GM06990 (cell line): ENCODE data around the gene SPATA25.

Experiments
- DNase-seq: peaks from one replicate; pipeline ENCODE4 v3.0.0-alpha.2; 2011; ENCODE audit not compliant: insufficient read length; ENCODE audit errors: extremely low read depth
- H3K27me3 ChIP-seq: replicated peaks from 2 replicates; pipeline ENCODE4 v1.6.0; 2011; ENCODE audit warnings: low read length; ENCODE audit not compliant: control insufficient read depth, insufficient read depth
- H3K36me3 ChIP-seq: 2 replicates; pipeline ENCODE4 v1.5.1; 2011; ENCODE audit warnings: low read length; ENCODE audit not compliant: control insufficient read depth, insufficient read depth
- H3K4me3 ChIP-seq: replicated peaks from 2 replicates; pipeline ENCODE4 v1.5.1; 2011; ENCODE audit warnings: low read depth, mild to moderate bottlenecking, control low read depth, low read length
- CTCF ChIP-seq: IDR thresholded peaks from 2 replicates; pipeline ENCODE4 v1.5.1; 2011; ENCODE audit warnings: low read length, control low read depth, mild to moderate bottlenecking, inconsistent platforms; ENCODE audit not compliant: insufficient read depth, poor library complexity, severe bottlenecking

The SPATA25 gene

GRCh38 chr20:45927071-45927878, 39.9 kb upstream of the SPATA25 start:
- no peak for TF ChIP-seq CTCF
- Histone ChIP-seq H3K27me3 (no peaks in the 10 kb centered on the region), H3K36me3 (no peaks in the 10 kb centered on the region), H3K4me3 (no peak overlapping the region)
- no peak for DNase-seq

GRCh38 chr20:45926731-45927070, 39.3 kb upstream of the SPATA25 start:
- TF ChIP-seq CTCF: no peak
- H3K36me3 ChIP-seq: no peaks in the 10 kb centered on the region
- no peaks in the 10 kb centered on the region for H3K27me3 ChIP-seq
- H3K4me3 ChIP-seq: no peak overlapping the region
- no peak for DNase-seq

GRCh38 chr20:45925821-45926506, 38.5 kb upstream of the SPATA25 start:
- Histone ChIP-seq H3K27me3 (no peaks in the 10 kb centered on the region), H3K36me3 (no peaks in the 10 kb centered on the region), H3K4me3 (no peak overlapping the region)
- DNase-seq: no peak
- no peak for TF ChIP-seq CTCF

GRCh38 chr20:45924391-45925261, 37.2 kb upstream of the SPATA25 start:
- DNase-seq: no peak
- no peaks in the 10 kb centered on the region for H3K36me3 ChIP-seq
- TF ChIP-seq CTCF: no peak
- H3K27me3 ChIP-seq: no peaks in the 10 kb centered on the region
- no peak overlapping the region for H3K4me3 ChIP-seq

GRCh38 chr20:45921337-45922189, 34.1 kb upstream of the SPATA25 start:
- H3K36me3 ChIP-seq: no peaks in the 10 kb centered on the region
- no peaks in the 10 kb centered on the region for H3K27me3 ChIP-seq
- no peak for TF ChIP-seq CTCF
- no peak overlapping the region for H3K4me3 ChIP-seq
- DNase-seq: no peak
